Keratinocyte (primary cell): Measurements from ENCODE around the gene DMRT3. TPM values are rescaled to one million over a fixed set of nuclear protein-coding genes. Genes with fewer than 3 reads are reported as not detected.

Experiments used
- DNase-seq: peaks from one replicate; pipeline ENCODE4 v3.0.0-alpha.2; 2011; ENCODE audit warnings: low read depth, missing footprints, low spot score
- FAIRE-seq: peaks from 2 replicates; lab custom pipeline; 2011; peaks lifted over from hg19 to GRCh38; lab: Jason Lieb, UNC
- H2AFZ ChIP-seq: 2 replicates; pipeline ENCODE4 v1.6.0; 2012; ENCODE audit warnings: low read length, control low read depth, inconsistent platforms; ENCODE audit not compliant: control insufficient read depth
- H3K27ac ChIP-seq: 2 replicates; pipeline ENCODE4 v1.5.1; 2011; ENCODE audit warnings: low read length; ENCODE audit not compliant: control insufficient read depth, insufficient read depth
- H3K27me3 ChIP-seq: 3 replicates; pipeline ENCODE4 v1.6.0; 2011; ENCODE audit warnings: low read length; ENCODE audit not compliant: control insufficient read depth, insufficient read depth; ENCODE audit errors: extremely low read depth
- H3K36me3 ChIP-seq, 2 experiments: 2 replicates in 1 of 2; 3 replicates in 1 of 2; pipeline ENCODE4 v1.5.1; 2011; ENCODE audit warnings: low read length in 2 of 2, mild to moderate bottlenecking in 1 of 2; ENCODE audit not compliant: control insufficient read depth in 2 of 2, insufficient read depth in 2 of 2; ENCODE audit errors: extremely low read depth in 1 of 2
- H3K4me1 ChIP-seq: 3 replicates; pipeline ENCODE4 v1.5.1; 2011; ENCODE audit warnings: low read length; ENCODE audit not compliant: control insufficient read depth, insufficient read depth; ENCODE audit errors: extremely low read depth
- H3K4me2 ChIP-seq: 3 replicates; pipeline ENCODE4 v1.6.0; 2011; ENCODE audit warnings: low read depth, low read length; ENCODE audit not compliant: control insufficient read depth, insufficient read depth; ENCODE audit errors: extremely low read depth
- H3K4me3 ChIP-seq, 3 experiments: fragments of 200-600 bp in 1 of 3; sonication (generic) in 1 of 3; 2 replicates in 2 of 3; 3 replicates in 1 of 3; pipeline ENCODE4 v1.5.1; 2011 to 2016; ENCODE audit warnings: low read length in 3 of 3, mild to moderate bottlenecking in 3 of 3, control low read depth in 2 of 3, inconsistent platforms in 1 of 3, low read depth in 1 of 3, mixed read lengths in 1 of 3, mixed run types in 1 of 3, moderate library complexity in 1 of 3; ENCODE audit not compliant: control insufficient read depth in 2 of 3, insufficient read depth in 2 of 3; ENCODE audit errors: extremely low read depth in 1 of 3
- H3K79me2 ChIP-seq: 2 replicates; pipeline ENCODE4 v1.6.0; 2012; ENCODE audit warnings: low read length; ENCODE audit not compliant: control insufficient read depth, insufficient read depth
- H3K9ac ChIP-seq: 3 replicates; pipeline ENCODE4 v1.6.0; 2011; ENCODE audit warnings: low read length; ENCODE audit not compliant: control insufficient read depth, insufficient read depth; ENCODE audit errors: extremely low read depth
- H3K9me1 ChIP-seq: 3 replicates; pipeline ENCODE4 v1.6.0; 2011; ENCODE audit warnings: low read length; ENCODE audit not compliant: control insufficient read depth, insufficient read depth; ENCODE audit errors: extremely low read depth
- H3K9me3 ChIP-seq: 2 replicates; pipeline ENCODE4 v1.5.1; 2012; ENCODE audit warnings: low read depth, low read length; ENCODE audit not compliant: control insufficient read depth
- H4K20me1 ChIP-seq: 3 replicates; pipeline ENCODE4 v1.6.0; 2011; ENCODE audit warnings: low read length; ENCODE audit not compliant: control insufficient read depth, insufficient read depth; ENCODE audit errors: extremely low read depth
- CTCF ChIP-seq, 3 experiments: IDR thresholded peaks in 1 of 3; conservative IDR thresholded peaks in 1 of 3; optimal IDR thresholded peaks in 1 of 3; 2 replicates in 2 of 3; 3 replicates in 1 of 3; pipeline versions ENCODE3 to v1.5.1; 2011; ENCODE audit warnings: low read length in 3 of 3, mild to moderate bottlenecking in 3 of 3, moderate library complexity in 2 of 3, control low read depth in 1 of 3, inconsistent platforms in 1 of 3; ENCODE audit not compliant: insufficient read depth in 2 of 3; ENCODE audit errors: extremely low read depth in 1 of 3
- EZH2 ChIP-seq: IDR thresholded peaks from one replicate; pipeline ENCODE4 v1.6.1; 2012; ENCODE audit warnings: inconsistent platforms, mild to moderate bottlenecking, low read length, moderate library complexity
- dilution Hi-C: fragments of 300-500 bp; cut with MboI; formaldehyde crosslinking; loops from one replicate; pipeline ENCODE4 v1.7.0; 2020; ENCODE audit warnings: low sequenced_read_pairs; ENCODE audit not compliant: extremely low pct_ligation_motif_present
- polyA plus RNA-seq, 5 experiments: library from polyadenylated mRNA; depleted of rRNA in 3 of 5; stranded (reverse) in 3 of 5; stranded (forward) in 1 of 5; unstranded in 1 of 5; fragments of >200 nt; gene quantifications; 1 replicate in 1 of 5; 2 replicates in 3 of 5; 3 replicates in 1 of 5; pipeline versions ENCODE4 v1.2.1 to v1.2.3, GENCODE V29; 2011 to 2012; ENCODE audit warnings: missing spikeins in 2 of 5, low read depth in 1 of 5, low replicate concordance in 1 of 5

Gene DMRT3
- polyA plus RNA-seq, 1 donor (not counting 4 experiments of a cell fraction or from before 2014, with no cell fraction given): not detected

- dilution Hi-C loops: no loop called here
- no peak overlapping the region for H3K9ac ChIP-seq
- H2AFZ ChIP-seq: no peak overlapping the region
- DNase-seq (no peak), FAIRE-seq (no peak)
- no peaks in the 10 kb centered on the region for H3K4me1 ChIP-seq
- H3K4me2 ChIP-seq: no peak overlapping the region
- no peak for TF ChIP-seq EZH2
- TF ChIP-seq CTCF (optimal IDR thresholded peaks at IDR 0.05 in 1 of 3, IDR thresholded peaks at IDR 0.05 in 1 of 3, conservative IDR thresholded peaks at IDR 0.05 in 1 of 3; ENCODE audit: extremely low read depth in 1 of 3, insufficient read depth in 2 of 3, low read length in 3 of 3): peak; percentile 31 to 51 (median 49)
- H4K20me1 ChIP-seq: no peaks in the 10 kb centered on the region
- no peaks in the 10 kb centered on the region for H3K27me3 ChIP-seq
- no peaks in the 10 kb centered on the region for H3K9me3 ChIP-seq
- H3K4me3 ChIP-seq: no peak overlapping the region
- no peaks in the 10 kb centered on the region for H3K9me1 ChIP-seq
- H3K27ac ChIP-seq: no peak overlapping the region
- no peaks in the 10 kb centered on the region for H3K79me2 ChIP-seq
- no peaks in the 10 kb centered on the region for H3K36me3 ChIP-seq
Observed at GRCh38 chr9:928363-929042, 48.0 kb upstream of the DMRT3 start.

- Histone ChIP-seq H3K27me3 (no peaks in the 10 kb centered on the region), H3K9ac (no peak overlapping the region), H3K79me2 (no peaks in the 10 kb centered on the region), H3K36me3 (no peaks in the 10 kb centered on the region), H2AFZ (no peak overlapping the region), H4K20me1 (no peaks in the 10 kb centered on the region), H3K4me2 (no peak overlapping the region), H3K9me1 (no peaks in the 10 kb centered on the region), H3K27ac (no peak overlapping the region), H3K4me1 (no peaks in the 10 kb centered on the region), H3K4me3 (no peak overlapping the region), H3K9me3 (no peaks in the 10 kb centered on the region)
- TF ChIP-seq CTCF (optimal IDR thresholded peaks at IDR 0.05 in 1 of 3, IDR thresholded peaks at IDR 0.05 in 1 of 3, conservative IDR thresholded peaks at IDR 0.05 in 1 of 3; ENCODE audit: extremely low read depth in 1 of 3, insufficient read depth in 2 of 3, low read length in 3 of 3): no peak
- TF ChIP-seq EZH2: no peak
- no peak for DNase-seq
- FAIRE-seq: no peak
- dilution Hi-C loops: no loop called here
Observed at GRCh38 chr9:929719-930118, 46.7 kb upstream of the DMRT3 start.
